Ovary (tissue), 3 donors: ENCODE data around the gene MEGF10.

Experiments used
- EP300 ChIP-seq: sonication (generic); formaldehyde crosslinking; IDR thresholded peaks from one replicate; pipeline ENCODE4 v1.6.1; 2017; ENCODE audit warnings: antibody characterized with exemption
- POLR2A ChIP-seq: fragments of 450-650 bp; IDR thresholded peaks from one replicate; pipeline ENCODE4 v1.6.1; 2017; ENCODE audit warnings: antibody characterized with exemption, mild to moderate bottlenecking, moderate library complexity
- TF ChIP-seq, protein P1 (sequence below), 3 donors: fragments of 450-650 bp in 2 of 3; fragments of 200-600 bp in 1 of 3; IDR thresholded peaks; one replicate each; pipeline versions ENCODE4 v1.5.1 to v1.8.0; 2016 to 2022; ENCODE audit warnings: antibody characterized with exemption in 3 of 3, mild to moderate bottlenecking in 1 of 3
- donor health status: DM: no; HTN: no; CAD: no.

DNA sequence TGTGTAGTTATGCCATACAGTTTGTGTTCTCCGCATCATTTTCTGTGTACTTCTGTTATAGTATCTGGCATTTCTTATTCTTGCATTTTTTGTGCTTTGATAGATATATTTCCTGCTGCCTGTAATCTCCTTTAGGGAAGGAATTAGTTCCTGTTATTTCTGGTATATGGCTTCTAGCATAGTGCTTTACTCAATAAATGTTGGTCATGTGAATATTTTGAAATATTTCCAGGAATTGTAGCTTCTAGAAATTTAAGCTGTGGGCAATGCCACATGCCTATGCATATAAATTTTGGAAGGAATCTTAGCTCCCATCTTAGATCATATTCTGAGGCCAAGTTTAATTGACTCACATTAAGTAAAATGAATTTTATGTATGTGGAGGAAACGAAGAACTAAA is 215.3 kb downstream of the MEGF10 start:
- TF ChIP-seq, protein P1, sequence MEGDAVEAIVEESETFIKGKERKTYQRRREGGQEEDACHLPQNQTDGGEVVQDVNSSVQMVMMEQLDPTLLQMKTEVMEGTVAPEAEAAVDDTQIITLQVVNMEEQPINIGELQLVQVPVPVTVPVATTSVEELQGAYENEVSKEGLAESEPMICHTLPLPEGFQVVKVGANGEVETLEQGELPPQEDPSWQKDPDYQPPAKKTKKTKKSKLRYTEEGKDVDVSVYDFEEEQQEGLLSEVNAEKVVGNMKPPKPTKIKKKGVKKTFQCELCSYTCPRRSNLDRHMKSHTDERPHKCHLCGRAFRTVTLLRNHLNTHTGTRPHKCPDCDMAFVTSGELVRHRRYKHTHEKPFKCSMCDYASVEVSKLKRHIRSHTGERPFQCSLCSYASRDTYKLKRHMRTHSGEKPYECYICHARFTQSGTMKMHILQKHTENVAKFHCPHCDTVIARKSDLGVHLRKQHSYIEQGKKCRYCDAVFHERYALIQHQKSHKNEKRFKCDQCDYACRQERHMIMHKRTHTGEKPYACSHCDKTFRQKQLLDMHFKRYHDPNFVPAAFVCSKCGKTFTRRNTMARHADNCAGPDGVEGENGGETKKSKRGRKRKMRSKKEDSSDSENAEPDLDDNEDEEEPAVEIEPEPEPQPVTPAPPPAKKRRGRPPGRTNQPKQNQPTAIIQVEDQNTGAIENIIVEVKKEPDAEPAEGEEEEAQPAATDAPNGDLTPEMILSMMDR (IDR thresholded peaks at IDR 0.05): no peak
- TF ChIP-seq POLR2A (no peak), EP300 (no peak)
